COLO668 (cell line): Measurements from ENCODE around the gene PPM1E.
"Not testable (repeated sequence)": the region's sequence is repeated elsewhere in the genome, so short reads cannot be mapped to it uniquely, and the experiment has no call there.

Source experiments
- DNase-seq: peaks from one replicate; lab custom pipeline; 2025; ENCODE audit not compliant: unreplicated experiment; lab: John Stamatoyannopoulos, UW

PPM1E gene

DNA sequence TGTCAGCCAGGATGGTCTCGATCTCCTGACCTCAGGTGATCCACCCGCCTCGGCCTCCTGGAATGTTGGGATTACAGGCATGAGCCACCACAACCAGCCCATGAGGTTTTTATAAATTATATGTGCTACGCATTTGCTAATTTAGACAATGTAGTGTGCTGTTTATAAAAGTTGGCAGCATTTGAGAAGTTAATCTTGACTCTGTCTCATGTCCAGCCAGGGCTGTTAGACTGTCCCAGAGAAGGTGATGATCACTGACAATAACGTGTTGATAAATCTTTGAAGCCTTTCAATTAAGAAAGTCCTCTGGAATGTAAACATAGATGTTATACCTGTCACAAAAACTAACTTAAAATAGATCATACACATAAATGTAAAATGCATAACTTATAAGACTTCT is 82.0 kb downstream of the PPM1E start:
- no peak for DNase-seq

DNA sequence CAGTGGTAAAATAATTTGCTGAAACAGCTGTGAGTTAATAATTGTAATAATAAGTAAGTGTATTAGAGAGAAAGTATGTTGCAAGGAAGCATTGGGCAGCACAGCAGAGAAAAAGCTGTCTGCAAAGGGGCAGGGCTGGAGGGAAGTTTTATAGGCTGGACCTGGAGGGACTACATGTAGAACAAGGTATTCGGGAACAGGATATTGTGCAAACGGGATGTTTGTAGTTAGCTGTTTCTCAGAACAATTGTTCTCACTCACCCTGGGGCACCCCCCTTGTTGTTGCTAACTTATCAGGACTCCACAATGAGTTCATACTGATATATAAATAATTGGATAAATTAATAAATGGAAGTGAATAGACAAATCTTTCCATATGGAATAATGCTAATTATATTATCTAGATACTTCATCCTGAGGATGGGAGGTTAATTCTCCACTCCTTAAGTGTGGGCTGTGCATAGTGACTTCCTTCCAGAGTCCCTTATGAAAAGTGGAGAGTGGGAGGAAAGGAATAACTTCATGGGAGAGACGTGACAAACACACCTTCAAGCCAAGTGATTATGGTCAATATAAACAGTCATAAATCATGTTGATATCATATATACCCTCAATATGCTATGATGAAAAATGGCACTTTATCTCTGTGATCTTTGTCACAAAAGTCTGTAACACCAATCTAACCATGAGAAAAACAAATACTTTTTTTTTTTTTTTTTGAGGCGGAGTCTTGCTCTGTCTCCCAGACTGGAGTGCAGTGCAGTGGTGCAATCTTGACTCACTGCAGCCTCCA is 85.4 kb downstream of the PPM1E start:
- DNase-seq, result no peak

DNA sequence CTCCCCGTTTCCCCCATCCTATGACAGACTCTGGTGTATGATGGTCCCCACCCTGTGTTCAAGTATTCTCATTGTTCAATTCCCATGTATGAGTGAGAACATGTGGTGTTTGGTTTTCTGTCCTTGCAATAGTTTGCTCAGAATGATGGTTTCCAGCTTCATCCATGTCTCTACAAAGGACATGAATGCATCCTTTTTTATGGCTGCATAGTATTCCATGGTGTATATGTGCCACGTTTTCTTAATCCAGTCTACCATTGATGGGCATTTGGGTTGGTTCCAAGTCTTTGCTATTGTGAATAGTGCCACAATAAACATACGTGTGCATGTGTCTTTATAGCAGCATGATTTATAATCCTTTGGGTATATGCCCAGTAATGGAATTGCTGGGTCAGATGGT is 90.8 kb downstream of the PPM1E start:
- not testable (repeated sequence) for DNase-seq

DNA sequence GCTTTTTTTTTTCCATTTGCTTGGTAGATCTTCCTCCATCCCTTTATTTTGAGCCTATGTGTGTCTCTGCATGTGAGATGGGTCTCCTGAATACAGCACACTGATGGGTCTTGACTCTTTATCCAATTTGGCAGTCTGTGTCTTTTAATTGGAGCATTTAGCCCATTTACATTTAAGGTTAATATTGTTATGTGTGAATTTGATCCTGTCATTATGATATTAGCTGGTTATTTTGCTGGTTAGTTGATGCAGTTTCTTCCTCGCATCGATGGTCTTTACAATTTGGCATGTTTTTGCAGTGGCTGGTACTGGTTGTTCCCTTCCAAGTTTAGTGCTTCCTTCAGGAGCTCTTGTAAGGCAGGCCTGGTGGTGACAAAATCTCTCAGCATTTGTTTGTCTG is 94.5 kb downstream of the PPM1E start:
- DNase-seq, result not testable (repeated sequence)

DNA sequence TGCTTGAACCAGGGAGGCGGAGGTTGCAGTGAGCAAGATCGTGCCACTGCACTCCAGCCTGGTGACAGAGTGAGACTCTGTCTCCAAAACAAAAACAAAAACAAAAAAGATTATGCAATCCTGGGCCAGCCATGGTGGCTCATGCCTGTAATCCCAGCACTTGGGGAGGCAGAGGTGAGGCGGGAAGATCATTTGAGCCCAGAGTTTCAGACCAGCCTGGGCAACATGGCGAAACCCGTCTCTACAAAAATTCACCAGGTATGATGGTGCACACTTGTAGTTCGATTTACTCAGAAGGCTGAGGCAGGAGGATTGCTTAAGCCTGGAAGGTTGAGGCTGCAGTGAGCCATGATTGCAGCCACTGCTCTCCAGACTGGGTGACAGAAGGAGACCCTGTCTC is 109.6 kb downstream of the PPM1E start:
- no peak for DNase-seq

DNA sequence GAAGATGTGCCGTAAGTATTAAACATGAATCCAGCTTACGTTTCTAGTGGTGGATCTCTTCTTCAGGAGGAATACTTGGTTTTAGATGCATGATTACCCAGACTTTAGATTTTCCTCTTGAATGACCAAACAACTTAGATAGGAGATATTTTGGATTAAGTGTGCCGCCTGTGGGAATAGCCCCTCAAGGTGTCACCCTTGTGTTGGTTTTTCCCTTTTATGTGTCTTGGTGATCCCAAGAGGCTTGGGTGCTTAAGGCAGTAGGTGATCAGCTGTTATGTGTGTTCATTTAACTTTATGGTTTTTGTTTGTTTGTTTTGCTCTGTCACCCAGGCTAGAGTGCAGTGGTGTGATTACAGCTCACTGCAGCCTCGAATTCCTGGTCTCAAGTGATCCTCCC is 115.1 kb downstream of the PPM1E start:
- DNase-seq, result no peak

DNA sequence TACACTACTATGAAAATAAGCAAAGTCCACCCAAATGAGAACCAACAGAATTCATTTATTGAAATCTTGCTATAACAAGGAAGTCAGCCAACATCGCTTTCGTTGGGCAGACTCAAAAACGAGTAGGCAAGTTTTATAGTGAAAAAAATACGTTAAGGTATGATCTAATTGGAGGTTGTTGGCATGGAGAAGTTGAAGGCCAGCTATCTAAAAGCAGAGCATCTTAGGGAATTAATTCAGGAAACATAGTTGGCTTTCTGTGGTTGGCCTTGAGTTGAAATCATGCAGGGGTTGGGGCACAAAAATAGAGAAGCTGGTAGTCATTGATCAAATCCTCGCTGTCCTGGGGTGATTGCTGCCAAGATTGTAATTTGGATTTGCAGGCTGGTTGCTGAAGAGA is 118.3 kb downstream of the PPM1E start:
- DNase-seq, result no peak

DNA sequence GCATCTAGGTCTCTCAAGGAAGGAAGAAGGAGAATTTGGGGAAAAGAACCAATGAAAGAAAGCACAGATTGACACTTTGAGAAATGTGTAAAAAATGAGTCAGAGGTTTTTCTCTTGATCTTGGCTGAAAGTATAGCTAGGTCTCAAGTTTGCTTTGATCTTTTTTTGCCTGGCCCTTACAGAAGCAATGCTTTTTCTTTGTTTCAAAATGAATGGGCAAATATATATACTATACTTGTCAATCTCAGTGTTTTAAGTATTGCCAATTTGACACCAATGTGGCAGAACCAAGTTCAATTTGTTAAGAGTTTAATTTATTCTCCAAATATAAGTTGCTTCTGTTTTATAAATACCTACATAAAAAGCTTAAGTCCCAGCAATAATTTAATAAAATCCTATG is 119.6 kb downstream of the PPM1E start:
- no peak for DNase-seq

DNA sequence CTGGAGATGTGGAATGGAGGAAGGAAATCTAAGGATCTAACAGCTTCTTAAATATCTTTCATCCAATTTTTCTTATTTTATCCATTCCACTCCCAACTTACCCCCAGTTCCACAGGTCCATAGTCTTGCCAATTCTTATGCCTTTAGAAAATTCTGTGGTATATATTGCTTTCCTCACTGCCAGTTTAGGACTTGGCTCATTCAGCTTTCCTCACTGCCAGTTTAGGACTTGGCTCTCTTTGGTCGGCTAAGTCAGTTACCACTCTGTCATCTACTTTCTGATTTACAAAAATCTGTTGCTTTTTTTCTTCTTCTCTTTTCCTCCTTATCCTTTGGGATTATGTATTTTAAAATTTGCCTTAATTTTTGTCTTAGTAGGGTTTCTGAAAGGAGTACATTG is 128.5 kb downstream of the PPM1E start:
- no peak for DNase-seq

DNA sequence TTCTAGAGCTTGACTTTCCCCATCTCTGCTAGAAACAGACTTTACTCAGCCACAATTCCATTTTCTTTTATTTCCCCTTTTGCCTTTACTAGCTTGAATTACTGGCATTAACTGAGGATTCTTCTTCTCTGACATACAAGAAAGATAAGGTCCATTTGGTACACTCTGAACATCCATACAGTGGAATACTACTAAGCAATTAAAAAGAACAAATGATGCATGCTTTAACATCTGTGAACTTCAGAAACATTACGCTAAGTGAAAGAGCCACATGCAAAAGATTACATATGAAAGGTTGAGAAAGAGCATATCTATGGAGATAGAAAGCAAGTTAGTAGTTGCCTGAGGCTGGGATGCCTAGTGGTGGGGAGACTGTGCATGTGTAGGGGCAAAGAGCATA is 130.9 kb downstream of the PPM1E start:
- DNase-seq, result no peak

DNA sequence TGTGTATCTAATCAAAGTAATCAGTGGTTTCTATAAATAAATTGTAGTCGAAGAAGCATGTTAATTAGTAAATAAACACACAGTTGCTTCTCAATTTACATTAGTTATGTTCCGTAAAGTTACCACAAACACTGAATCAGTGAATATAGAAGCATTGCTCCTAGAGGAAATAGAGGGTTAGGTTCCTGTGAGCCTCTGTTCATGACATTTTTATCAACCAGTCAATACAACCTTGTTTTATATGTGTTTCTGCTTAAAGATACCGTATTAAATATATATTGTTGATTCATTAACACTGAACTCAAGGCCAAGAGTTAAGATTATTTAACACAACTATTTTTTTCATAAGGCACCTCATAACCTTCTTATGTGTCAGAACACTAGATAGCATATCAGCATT is 134.3 kb downstream of the PPM1E start:
- DNase-seq, result no peak

DNA sequence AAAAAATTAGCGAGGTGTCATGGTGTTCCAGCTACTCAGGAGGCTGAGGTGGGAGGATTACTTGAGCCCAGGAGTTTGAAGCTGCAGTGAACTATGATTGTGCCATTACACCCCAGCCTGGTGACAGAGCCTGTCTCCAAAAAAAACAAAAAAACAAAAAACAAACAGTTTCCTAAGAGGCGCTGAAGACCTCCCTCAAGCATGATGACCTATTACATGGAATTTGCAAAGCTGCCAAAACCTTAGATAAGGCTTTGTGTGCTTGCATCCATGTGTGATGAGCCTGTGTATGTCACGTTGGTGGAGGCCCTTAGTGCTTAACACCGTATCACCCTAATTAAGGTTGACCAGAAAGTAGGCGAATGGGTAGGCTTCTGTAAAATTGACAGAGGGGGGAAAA is 143.5 kb downstream of the PPM1E start:
- DNase-seq, result no peak

DNA sequence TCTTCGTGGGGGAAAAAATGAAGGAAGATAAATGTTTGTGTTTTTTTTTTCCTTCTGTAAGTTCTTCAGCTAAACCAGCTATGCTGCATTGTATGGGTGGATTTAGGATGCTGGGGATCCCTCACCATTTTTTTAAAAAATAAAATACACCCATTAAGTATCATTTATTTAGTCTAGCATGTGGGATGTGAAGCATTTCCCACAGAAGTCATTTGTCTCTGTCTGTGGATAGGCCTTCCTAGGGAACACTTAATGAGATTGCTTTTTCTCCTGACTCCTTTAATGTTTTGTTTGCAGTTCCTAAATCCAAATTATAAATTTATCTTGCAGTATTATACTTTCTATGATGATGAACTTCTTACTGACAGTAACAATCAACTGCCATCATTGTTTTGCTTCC is 146.7 kb downstream of the PPM1E start:
- no peak for DNase-seq

DNA sequence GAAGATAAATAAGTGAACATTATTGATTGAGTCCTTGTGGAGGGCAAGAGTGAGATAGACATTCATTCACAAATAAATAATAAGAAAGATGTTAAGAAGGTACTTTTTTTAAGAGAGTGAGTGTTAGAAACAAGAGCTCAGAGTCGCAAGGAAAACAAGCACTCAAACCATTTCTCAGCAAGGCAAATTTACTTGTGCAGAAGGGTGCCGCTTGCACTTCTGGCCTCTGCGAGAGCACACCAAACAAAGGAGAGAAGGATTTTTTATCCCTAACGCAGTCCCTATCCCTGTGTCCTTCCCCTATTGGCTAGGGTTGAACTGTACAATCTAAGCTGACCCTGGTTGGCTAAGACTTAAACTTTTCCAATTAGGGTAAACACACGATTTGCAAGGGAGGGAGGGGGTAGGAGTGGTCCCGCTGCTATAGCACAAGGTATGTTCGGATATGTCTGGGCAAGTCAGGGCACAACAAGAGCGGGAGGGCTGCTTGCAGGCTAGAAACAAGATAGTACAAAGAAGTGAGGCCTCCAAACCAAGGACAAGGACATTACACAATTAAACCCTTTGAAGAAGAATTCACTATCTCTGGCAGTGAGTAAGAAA is 156.2 kb downstream of the PPM1E start:
- no peak for DNase-seq

DNA sequence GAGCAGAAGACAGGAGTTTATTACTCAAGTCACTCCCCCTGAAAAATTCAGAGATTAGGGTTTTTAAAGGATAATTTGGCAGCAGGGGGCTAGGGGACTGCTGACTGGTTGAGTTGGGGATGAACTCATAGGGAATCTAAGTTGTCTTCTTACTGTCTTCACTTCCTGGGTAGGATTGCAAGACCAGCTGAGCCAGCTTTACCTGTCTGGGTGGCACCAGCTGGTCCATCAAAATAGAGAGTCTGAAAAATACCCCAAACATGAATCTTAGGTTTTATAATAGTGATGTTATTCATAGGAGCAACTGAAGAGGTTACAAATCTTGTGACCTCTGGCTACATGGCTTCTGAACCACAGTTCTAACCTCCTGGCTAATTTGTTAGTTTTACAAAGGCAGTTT is 157.9 kb downstream of the PPM1E start:
- no peak for DNase-seq

DNA sequence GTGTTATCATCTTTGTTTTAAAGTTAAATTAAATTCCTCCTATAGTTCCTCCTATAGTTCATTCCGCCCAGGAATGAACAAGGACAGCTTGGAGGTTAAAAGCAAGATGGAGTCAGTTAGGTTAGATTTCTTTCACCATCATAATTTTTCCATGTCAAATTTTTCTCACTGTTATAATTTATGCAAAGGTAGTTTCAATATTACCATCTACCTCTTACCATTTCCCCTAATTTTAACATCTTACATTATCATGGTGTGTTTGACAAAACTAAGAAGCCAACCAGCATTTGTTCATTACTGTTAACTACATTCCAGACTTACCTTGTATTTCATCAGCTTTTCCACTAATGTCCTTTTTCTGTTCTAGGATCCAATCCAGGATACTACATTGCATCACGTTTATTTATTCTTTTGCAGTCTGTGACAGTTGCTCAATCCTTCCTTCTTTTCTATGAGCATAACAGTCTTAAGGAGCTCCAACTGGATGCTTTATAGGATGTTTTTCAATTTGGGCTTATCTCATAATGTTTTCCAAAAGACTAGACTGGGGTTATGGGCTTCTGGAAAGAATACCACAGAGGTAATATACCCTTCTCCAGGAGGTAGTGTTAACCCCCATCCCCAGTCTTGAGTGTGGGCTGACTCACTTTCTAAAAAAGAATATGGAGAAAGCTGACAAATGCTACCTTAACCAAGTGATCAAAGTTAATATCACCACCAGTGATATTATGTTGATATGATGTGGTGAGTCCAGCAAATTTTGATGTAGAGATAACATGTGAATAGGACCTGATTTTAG is 158.5 kb downstream of the PPM1E start:
- DNase-seq, result no peak

DNA sequence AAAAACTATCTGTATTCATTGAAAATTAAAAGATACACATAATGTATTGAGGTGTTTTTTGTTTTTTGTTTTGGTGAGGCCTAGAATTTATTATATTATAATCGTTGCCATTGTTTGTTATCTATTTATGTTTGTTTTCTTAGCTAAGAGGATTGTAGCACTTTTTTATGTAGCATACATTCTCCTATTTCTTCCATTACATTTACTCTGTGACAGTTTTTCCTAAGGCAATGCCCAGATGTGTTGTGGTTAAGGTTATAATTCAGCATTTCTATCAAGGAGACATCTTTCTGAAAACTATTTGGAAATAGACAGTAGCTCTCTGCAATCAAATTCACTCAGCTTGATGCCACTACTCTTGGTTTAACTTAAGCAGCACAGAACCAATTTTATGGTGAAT is 161.6 kb downstream of the PPM1E start:
- no peak for DNase-seq

DNA sequence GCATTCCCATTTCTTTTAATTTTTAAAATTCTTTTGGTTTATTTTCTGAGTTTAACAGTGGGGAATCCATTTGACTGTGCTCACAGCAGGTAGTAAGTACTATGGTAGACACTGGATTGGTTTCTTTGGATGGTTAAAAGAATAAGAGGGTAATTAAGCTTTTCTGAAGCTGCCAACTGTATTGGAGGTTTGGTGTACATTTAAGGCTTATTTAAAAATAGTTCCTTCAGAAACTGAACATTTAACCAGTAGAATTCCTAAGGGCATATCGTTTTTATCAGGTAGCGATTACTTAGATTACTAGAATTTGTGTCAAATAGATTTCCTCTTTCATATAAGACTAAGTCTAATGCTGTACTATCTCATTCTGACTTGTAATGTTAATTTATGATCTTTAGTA is 162.4 kb downstream of the PPM1E start:
- no peak for DNase-seq

DNA sequence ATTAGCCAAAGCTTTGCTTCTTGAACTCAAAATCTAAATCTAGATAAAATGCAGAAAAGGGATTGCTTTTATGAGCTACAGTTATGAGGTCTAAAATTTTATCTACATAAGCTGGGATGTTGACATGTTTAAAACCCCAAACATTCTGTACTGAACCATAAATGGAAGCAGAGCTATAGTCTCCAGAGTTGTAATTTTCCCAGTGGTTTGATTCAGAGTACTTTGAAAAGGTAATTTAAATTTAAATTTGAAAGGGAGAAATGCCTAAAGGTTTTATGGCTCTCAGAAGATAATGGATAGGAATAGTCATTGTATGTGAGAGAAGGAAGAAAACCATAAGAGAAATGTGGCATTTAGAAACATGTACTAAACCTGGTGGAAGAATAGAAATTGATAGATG is 163.2 kb downstream of the PPM1E start:
- no peak for DNase-seq

DNA sequence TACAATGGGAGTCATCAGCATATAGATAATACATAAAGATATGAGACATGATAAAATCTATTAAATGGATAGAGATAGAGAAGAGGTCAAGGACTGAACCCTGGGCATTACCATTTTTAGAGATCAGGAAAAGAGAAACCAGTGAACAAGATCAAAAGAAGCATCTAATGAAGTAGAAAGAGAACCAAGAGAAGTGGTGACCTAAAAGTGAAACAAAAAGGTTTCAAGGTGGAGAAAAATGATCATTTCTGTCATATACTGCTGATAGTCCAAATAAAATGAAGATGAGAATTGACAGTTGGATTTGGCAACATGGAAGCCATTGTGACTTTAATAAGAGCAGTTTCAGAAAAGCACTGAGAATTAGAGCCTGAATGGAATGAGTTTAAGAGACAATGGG is 165.1 kb downstream of the PPM1E start:
- no peak for DNase-seq

DNA sequence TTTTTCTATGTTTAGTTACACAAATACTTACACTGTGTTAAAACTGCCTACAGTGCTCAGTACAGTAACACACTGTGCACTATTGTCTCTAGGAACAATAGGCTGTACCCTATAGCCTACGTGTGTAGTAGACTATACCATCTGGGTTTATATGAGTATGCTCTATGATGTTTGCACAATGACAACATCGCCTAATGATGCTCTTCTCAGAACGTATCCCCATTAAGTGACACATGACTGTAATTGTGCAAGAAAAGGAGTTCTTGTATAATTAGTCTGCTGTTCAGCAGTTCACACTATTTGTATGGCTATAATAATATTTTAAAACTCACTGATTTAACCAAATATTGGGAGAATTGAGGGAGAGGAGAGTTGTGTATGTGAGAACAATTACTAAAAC is 177.3 kb downstream of the PPM1E start:
- DNase-seq, result peak; percentile 0

DNA sequence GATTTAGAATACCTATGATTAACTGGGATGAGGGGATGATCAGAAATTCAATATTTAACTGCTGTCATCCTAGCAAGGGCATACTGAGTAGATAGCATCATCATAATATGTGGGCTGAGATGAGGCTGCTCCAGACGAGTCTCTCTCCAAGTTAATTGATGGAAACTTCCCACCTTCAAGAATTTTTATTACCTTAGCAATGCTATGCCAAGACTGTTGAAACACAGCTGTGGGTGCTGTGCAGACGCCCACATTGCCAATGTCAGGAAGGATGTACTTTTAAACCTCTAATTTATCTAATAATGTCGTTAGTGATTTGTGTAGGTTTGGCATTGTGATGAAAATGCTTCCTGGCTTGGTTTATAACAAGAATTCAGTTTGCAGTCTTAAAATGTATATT is 180.6 kb downstream of the PPM1E start:
- DNase-seq, result no peak
